IMR-90 (cell line): ENCODE results near the gene LCN2. TPM values are rescaled to one million over a fixed set of nuclear protein-coding genes. Genes with fewer than 3 reads are reported as not detected.

ENCODE experiments used
- ATAC-seq: fragments of 200-7000 bp; cut with Tn5 transposase; 2 replicates; pipeline ENCODE4 v1.9.1; 2020; ENCODE audit warnings: low read depth, mild to moderate bottlenecking, moderate library complexity
- BruUV-seq: library from RNA; stranded (reverse); fragments of 400-500 nt; replicated peaks from 2 replicates; lab custom pipeline; 2021; lab: Mats Ljungman, UMichigan
- CTCF ChIA-PET: fragments of 300-600 bp; formaldehyde crosslinking; extraction: SDS; loops from one replicate; lab custom pipeline; 2021; ENCODE audit warnings: antibody characterized with exemption; lab: Yijun Ruan, JAX
- POLR2A ChIA-PET: fragments of 300-600 bp; sonication (Branson Sonifier 250); formaldehyde crosslinking; loops from one replicate; lab custom pipeline; 2022; ENCODE audit warnings: antibody characterized with exemption; ENCODE audit not compliant: unreplicated experiment; lab: Charles Lee
- DNase-seq: peaks from one replicate; pipeline ENCODE4 v3.0.0; 2013
- H2AFZ ChIP-seq: replicated peaks from 2 replicates; pipeline ENCODE3; 2013; ENCODE audit warnings: low read length, mild to moderate bottlenecking; ENCODE audit not compliant: poor library complexity
- H2AK5ac ChIP-seq: 2 replicates; pipeline ENCODE4 v1.6.1; 2013; ENCODE audit warnings: low read depth, low read length, inconsistent platforms
- H2AK9ac ChIP-seq: replicated peaks from 2 replicates; pipeline ENCODE3; 2013; ENCODE audit warnings: mild to moderate bottlenecking, low read depth, low read length, moderate library complexity; ENCODE audit not compliant: poor library complexity
- H2BK120ac ChIP-seq: 2 replicates; pipeline ENCODE4 v1.6.1; 2013; ENCODE audit warnings: low read depth, low read length, inconsistent platforms
- H2BK15ac ChIP-seq: 3 replicates; pipeline ENCODE4 v1.6.1; 2013; ENCODE audit warnings: low read depth, low read length, inconsistent platforms
- H2BK20ac ChIP-seq: 2 replicates; pipeline ENCODE4 v1.6.1; 2013; ENCODE audit warnings: low read depth, mild to moderate bottlenecking, inconsistent platforms, low read length, moderate library complexity
- H2BK5ac ChIP-seq: 2 replicates; pipeline ENCODE4 v1.6.1; 2013; ENCODE audit warnings: mild to moderate bottlenecking, low read depth, low read length, inconsistent platforms; ENCODE audit not compliant: poor library complexity, severe bottlenecking
- H3K14ac ChIP-seq: replicated peaks from 2 replicates; pipeline ENCODE4 v1.6.1; 2013; ENCODE audit warnings: low read depth, low read length, inconsistent platforms
- H3K18ac ChIP-seq: 2 replicates; pipeline ENCODE4 v1.6.1; 2013; ENCODE audit warnings: low read depth, low read length, control low read depth
- H3K23ac ChIP-seq: 2 replicates; pipeline ENCODE4 v1.6.1; 2013; ENCODE audit warnings: low read depth, low read length, inconsistent platforms
- H3K27ac ChIP-seq: 2 replicates; pipeline ENCODE4 v1.5.1; 2013; ENCODE audit warnings: mild to moderate bottlenecking, control low read depth, low read length; ENCODE audit not compliant: insufficient read depth
- H3K27me3 ChIP-seq: 2 replicates; pipeline ENCODE4 v1.6.1; 2013; ENCODE audit warnings: low read length; ENCODE audit not compliant: control insufficient read depth, insufficient read depth
- H3K36me3 ChIP-seq: 2 replicates; pipeline ENCODE4 v1.6.1; 2013; ENCODE audit warnings: low read length, mixed read lengths; ENCODE audit not compliant: control insufficient read depth, insufficient read depth
- H3K4ac ChIP-seq: 2 replicates; pipeline ENCODE4 v1.6.1; 2013; ENCODE audit warnings: low read depth, low read length, inconsistent platforms
- H3K4me1 ChIP-seq: 2 replicates; pipeline ENCODE4 v1.6.1; 2013; ENCODE audit warnings: low read length, mixed read lengths; ENCODE audit not compliant: control insufficient read depth, insufficient read depth
- H3K4me2 ChIP-seq: 2 replicates; pipeline ENCODE4 v1.6.1; 2013; ENCODE audit warnings: low read depth, mild to moderate bottlenecking, control low read depth, low read length, moderate library complexity
- H3K4me3 ChIP-seq: 2 replicates; pipeline ENCODE4 v1.5.1; 2013; ENCODE audit warnings: low read depth, mild to moderate bottlenecking, control low read depth, low read length, moderate library complexity; ENCODE audit not compliant: insufficient read depth
- H3K56ac ChIP-seq: 2 replicates; pipeline ENCODE4 v1.6.1; 2013; ENCODE audit warnings: low read length, inconsistent platforms; ENCODE audit not compliant: insufficient read depth; ENCODE audit errors: extremely low read depth
- H3K79me1 ChIP-seq, 2 experiments: 2 replicates each; pipeline ENCODE4 v1.6.1; 2013; ENCODE audit warnings: low read length in 2 of 2, inconsistent platforms in 1 of 2, low read depth in 1 of 2
- H3K9ac ChIP-seq: 2 replicates; pipeline ENCODE4 v1.6.1; 2013; ENCODE audit warnings: low read depth, low read length, control low read depth
- H3K9me1 ChIP-seq: 2 replicates; pipeline ENCODE4 v1.6.1; 2013; ENCODE audit warnings: low read length, inconsistent platforms; ENCODE audit not compliant: insufficient read depth
- H3K9me3 ChIP-seq: 2 replicates; pipeline ENCODE4 v1.6.1; 2013; ENCODE audit warnings: low read length; ENCODE audit not compliant: control insufficient read depth, insufficient read depth
- H4K20me1 ChIP-seq: 2 replicates; pipeline ENCODE4 v1.6.1; 2013; ENCODE audit warnings: low read length, inconsistent platforms; ENCODE audit not compliant: insufficient read depth
- H4K5ac ChIP-seq: 2 replicates; pipeline ENCODE4 v1.6.1; 2013; ENCODE audit warnings: mild to moderate bottlenecking, low read depth, low read length, control low read depth
- H4K8ac ChIP-seq, 2 experiments: 2 replicates each; pipeline ENCODE4 v1.6.1; 2013; ENCODE audit warnings: low read depth in 2 of 2, low read length in 2 of 2, control low read depth in 1 of 2, inconsistent platforms in 1 of 2
- H4K91ac ChIP-seq: 2 replicates; pipeline ENCODE4 v1.6.1; 2013; ENCODE audit warnings: low read depth, low read length, inconsistent platforms; ENCODE audit not compliant: insufficient read depth
- RCOR1 ChIP-seq: IDR thresholded peaks from 2 replicates; pipeline ENCODE4 v1.6.1; 2012; ENCODE audit warnings: mild to moderate bottlenecking, low read length, improper control_type of control experiment; ENCODE audit not compliant: insufficient replicate concordance
- WGBS, 2 experiments: methylation state at CpG; one replicate each; pipeline versions ENCODE4 v1.1.5 to v1.1.7; 2013; ENCODE audit warnings: missing lambda C conversion rate in 2 of 2; ENCODE audit not compliant: insufficient read length in 1 of 2; ENCODE audit errors: extremely low coverage in 2 of 2; 5-methylcytosine and 5-hydroxymethylcytosine counted together
- dilution Hi-C: fragments of 300-500 bp; cut with HindIII; formaldehyde crosslinking; loops from one replicate; pipeline ENCODE4 v1.14.3; 2018; ENCODE audit warnings: low sequenced_read_pairs; ENCODE audit not compliant: unreplicated experiment
- in situ Hi-C: fragments of 300-500 bp; cut with MboI; formaldehyde crosslinking; loops from 3 replicates; pipeline ENCODE4 v1.14.3; 2019; ENCODE audit warnings: low sequenced_read_pairs, inconsistent platforms, mixed read lengths
- intact Hi-C: fragments of 100-400 bp; cut with micrococcal nuclease; formaldehyde crosslinking; loops from 2 replicates; pipeline ENCODE4 v1.10.0; 2022
- polyA plus RNA-seq, 3 experiments: library from polyadenylated mRNA; depleted of rRNA; stranded (reverse); fragments of >200 nt; gene quantifications; 2 replicates each; pipeline ENCODE4 v1.2.3, GENCODE V29; 2012; ENCODE audit warnings: low replicate concordance in 1 of 3
- total RNA-seq: library from RNA; depleted of rRNA; stranded (reverse); fragments of >200 nt; gene quantifications from 2 replicates; pipeline ENCODE4 v1.2.3, GENCODE V29; 2012
- TF ChIP-seq, protein P1 (sequence below): conservative IDR thresholded peaks from 2 replicates; pipeline ENCODE4 v1.5.1; 2012; ENCODE audit warnings: mild to moderate bottlenecking, low read depth, low read length, improper control_type of control experiment

The LCN2 gene
- total and polyA plus RNA-seq, 2 of the 4 experiments (the other 2 are of a cell fraction): not detected

DNA sequence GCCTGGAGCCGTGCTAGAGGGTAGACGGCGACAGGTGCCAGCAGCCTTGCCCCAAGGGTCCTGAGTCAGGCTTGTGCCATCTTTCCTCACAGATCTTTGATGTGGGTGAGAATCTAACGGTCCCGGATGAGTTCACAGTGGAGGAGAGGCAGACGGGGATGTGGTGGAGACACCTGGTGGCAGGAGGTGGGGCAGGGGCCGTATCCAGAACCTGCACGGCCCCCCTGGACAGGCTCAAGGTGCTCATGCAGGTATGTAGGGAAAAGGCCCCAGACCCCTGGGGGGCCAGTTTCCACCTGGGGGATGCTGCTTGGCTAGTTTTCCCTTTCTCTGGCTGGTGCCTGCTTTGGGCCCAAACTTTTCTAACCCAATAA, 45.7 kb upstream of the LCN2 start:
- ChIA-PET CTCF (no interaction called here), POLR2A (no interaction called here)
- H3K18ac ChIP-seq: no peak overlapping the region
- no peak overlapping the region for H4K91ac ChIP-seq
- H3K79me1 ChIP-seq: peaks cover 22 to 77% of the 10 kb centered on the region in 2 experiments
- H3K4me2 ChIP-seq: no peak overlapping the region
- H3K4me1 ChIP-seq: peaks cover 19% of the 10 kb centered on the region
- no peak overlapping the region for H3K14ac ChIP-seq
- H3K56ac ChIP-seq: no peak overlapping the region
- dilution Hi-C loops: no loop called here
- H2BK5ac ChIP-seq: no peak overlapping the region
- TF ChIP-seq, protein P1, sequence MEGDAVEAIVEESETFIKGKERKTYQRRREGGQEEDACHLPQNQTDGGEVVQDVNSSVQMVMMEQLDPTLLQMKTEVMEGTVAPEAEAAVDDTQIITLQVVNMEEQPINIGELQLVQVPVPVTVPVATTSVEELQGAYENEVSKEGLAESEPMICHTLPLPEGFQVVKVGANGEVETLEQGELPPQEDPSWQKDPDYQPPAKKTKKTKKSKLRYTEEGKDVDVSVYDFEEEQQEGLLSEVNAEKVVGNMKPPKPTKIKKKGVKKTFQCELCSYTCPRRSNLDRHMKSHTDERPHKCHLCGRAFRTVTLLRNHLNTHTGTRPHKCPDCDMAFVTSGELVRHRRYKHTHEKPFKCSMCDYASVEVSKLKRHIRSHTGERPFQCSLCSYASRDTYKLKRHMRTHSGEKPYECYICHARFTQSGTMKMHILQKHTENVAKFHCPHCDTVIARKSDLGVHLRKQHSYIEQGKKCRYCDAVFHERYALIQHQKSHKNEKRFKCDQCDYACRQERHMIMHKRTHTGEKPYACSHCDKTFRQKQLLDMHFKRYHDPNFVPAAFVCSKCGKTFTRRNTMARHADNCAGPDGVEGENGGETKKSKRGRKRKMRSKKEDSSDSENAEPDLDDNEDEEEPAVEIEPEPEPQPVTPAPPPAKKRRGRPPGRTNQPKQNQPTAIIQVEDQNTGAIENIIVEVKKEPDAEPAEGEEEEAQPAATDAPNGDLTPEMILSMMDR: 0 out of 2 replicates have a peak, but pooled peaks have one; percentile 10
- TF ChIP-seq RCOR1: no peak
- intact Hi-C loops: no loop called here
- H3K4ac ChIP-seq: no peak overlapping the region
- H3K27ac ChIP-seq: no peak overlapping the region
- no peak overlapping the region for H2AK9ac ChIP-seq
- no peak for ATAC-seq
- no peak overlapping the region for H2BK120ac ChIP-seq
- no peaks in the 10 kb centered on the region for H3K9me3 ChIP-seq
- H2BK20ac ChIP-seq: no peak overlapping the region
- no peak overlapping the region for H3K9ac ChIP-seq
- H2BK15ac ChIP-seq: no peak overlapping the region
- H3K36me3 ChIP-seq: peaks cover 69% of the 10 kb centered on the region
- no TSS peak for BruUV-seq
- H2AK5ac ChIP-seq: no peak overlapping the region
- no peak overlapping the region for H4K5ac ChIP-seq
- no peak overlapping the region for H2AFZ ChIP-seq
- H3K9me1 ChIP-seq: peaks cover 19% of the 10 kb centered on the region; the same call in 1 of the 2 replicates
- no peak overlapping the region for H3K23ac ChIP-seq
- DNase-seq: no peak
- 91% methylated on average over 4 of the region's 8 CpGs; no CpG with 5 or more reads in 1 of the 2 experiments for WGBS, 2 experiments
- H3K4me3 ChIP-seq: no peak overlapping the region
- H4K8ac ChIP-seq: no peak overlapping the region
- no peaks in the 10 kb centered on the region for H3K27me3 ChIP-seq
- H4K20me1 ChIP-seq: peaks cover 48% of the 10 kb centered on the region
- in situ Hi-C loops: no loop called here
